Measurements from ENCODE around the gene CCDC106. TPM values are rescaled to one million over a fixed set of nuclear protein-coding genes. Genes with fewer than 3 reads are reported as not detected.

CCDC106 gene
- total RNA-seq, 4 donors from 2014 or later, result 3.7 to 15.1 (median 8.4) TPM

DNA sequence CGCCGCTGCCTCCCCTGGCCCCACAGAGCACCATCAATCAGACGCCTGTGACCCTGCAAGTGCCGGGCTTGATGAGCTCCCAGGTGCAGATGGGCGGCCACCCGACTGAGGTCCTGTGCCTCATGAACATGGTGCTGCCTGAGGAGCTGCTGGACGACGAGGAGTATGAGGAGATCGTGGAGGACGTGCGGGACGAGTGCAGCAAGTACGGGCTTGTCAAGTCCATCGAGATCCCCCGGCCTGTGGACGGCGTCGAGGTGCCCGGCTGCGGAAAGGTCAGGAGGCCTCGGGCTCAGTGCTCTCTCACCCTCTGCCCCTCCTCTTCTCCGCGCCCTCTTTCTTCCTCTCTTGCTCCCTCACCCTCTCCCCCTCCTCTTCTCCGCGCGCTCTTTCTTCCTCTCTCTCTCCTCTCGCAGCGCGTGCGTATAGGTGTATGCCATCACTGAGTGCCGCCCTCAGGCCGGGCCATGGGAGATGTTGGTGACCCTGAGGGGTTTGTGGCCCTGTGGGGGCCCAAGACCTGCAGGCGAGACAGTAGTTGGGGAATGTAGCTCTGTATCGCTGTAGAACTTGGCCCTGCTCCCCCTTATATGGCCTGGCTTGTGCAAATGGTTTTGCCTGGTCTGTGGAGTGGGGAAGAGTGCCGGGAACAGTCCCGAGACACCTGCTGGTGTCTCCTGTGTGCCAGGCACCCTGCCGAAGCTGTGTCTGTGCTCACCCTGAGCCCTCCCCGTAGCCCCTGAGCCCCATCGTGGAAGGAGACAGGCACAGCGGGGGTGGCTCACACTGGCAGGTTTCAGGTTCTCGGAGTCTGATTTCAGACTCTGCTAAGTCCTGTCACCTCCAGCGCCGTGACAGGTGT lies 21.6 kb downstream of the CCDC106 start:
- Histone ChIP-seq H3K27me3 (no peaks in the 10 kb centered on the region), H3K36me3 (peaks cover 0 to 38% (median 18%) of the 10 kb centered on the region in 4 donors), H3K4me1 (peaks cover 4 to 13% (median 7%) of the 10 kb centered on the region in 4 donors), H3K27ac (no peak overlapping the region), H3K4me3 (no peak overlapping the region), H3K9me3 (no peaks in the 10 kb centered on the region)
- intact Hi-C loops (cut with DNase I; ENCODE audit: low total_unique reads) (no loop called here), in situ Hi-C loops (cut with MboI; ENCODE audit: low pct_ligation_motif_present in 1 of 4, low pct_unique_long_range_greater_than_20kb in 1 of 4, low sequenced_read_pairs in 3 of 4) (no loop called here)
- TF ChIP-seq EP300 (IDR thresholded peaks at IDR 0.05; ENCODE audit: low read depth) (no peak), POLR2AphosphoS5 (IDR thresholded peaks at IDR 0.05) (no peak), POLR2A (IDR thresholded peaks at IDR 0.05) (no peak)
- TF ChIP-seq, protein P1, sequence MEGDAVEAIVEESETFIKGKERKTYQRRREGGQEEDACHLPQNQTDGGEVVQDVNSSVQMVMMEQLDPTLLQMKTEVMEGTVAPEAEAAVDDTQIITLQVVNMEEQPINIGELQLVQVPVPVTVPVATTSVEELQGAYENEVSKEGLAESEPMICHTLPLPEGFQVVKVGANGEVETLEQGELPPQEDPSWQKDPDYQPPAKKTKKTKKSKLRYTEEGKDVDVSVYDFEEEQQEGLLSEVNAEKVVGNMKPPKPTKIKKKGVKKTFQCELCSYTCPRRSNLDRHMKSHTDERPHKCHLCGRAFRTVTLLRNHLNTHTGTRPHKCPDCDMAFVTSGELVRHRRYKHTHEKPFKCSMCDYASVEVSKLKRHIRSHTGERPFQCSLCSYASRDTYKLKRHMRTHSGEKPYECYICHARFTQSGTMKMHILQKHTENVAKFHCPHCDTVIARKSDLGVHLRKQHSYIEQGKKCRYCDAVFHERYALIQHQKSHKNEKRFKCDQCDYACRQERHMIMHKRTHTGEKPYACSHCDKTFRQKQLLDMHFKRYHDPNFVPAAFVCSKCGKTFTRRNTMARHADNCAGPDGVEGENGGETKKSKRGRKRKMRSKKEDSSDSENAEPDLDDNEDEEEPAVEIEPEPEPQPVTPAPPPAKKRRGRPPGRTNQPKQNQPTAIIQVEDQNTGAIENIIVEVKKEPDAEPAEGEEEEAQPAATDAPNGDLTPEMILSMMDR (IDR thresholded peaks at IDR 0.05), result no peak
- DNase-seq, result no peak
- 85 to 91% methylated on average over 5 to 43 of the region's 43 CpGs for WGBS, 2 donors (ENCODE audit: low coverage in 1 of 2)

DNA sequence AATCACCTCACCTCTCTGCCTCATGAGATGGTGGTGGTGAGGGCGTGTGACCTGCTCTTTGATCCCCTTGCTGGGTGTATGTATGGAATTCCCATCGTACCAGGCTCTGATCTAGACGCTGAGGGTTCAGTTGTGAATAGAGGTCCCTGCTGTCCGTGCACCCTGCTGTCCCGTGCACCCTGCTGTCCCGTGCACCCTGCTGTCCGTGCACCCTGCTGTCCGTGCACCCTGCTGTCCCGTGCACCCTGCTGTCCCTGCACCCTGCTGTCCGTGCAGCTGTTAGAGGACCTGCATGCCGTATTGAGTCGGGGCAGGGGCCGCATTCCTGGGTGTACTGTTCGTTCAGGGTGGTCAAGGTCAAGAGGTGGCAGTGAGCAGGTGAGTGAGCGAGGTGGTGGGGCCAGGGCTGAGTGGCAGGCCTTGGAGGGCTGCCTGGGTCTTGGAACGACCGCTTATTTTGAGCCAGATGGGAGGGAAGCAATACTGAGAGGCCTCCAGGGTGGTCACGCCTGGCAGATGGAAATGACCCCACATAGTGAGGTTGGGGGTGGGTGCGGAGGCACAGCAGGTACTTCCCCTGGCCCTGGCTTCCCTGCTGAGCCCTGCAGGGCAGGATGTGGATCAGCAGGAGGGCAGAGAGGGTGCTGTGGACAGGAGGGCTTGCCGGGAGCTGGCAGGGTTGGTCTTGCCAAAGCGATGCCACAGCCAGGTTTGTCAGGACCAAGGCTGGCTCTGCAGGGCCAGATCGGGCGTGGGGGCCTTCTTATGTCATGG lies 22.5 kb downstream of the CCDC106 start:
- no peak overlapping the region for H3K27ac ChIP-seq
- DNase-seq, result no peak
- TF ChIP-seq POLR2AphosphoS5 (IDR thresholded peaks at IDR 0.05) (no peak), POLR2A (IDR thresholded peaks at IDR 0.05) (no peak), EP300 (IDR thresholded peaks at IDR 0.05; ENCODE audit: low read depth) (no peak)
- TF ChIP-seq, protein P1 (IDR thresholded peaks at IDR 0.05), result no peak
- no peaks in the 10 kb centered on the region for H3K27me3 ChIP-seq
- 82 to 87% methylated on average over 7 to 23 of the region's 23 CpGs for WGBS, 2 donors (ENCODE audit: low coverage in 1 of 2)
- no peak overlapping the region for H3K4me3 ChIP-seq
- in situ Hi-C loops (cut with MboI; ENCODE audit: low pct_ligation_motif_present in 1 of 4, low pct_unique_long_range_greater_than_20kb in 1 of 4, low sequenced_read_pairs in 3 of 4), result no loop called here
- peaks cover 0 to 36% (median 17%) of the 10 kb centered on the region in 4 donors for H3K36me3 ChIP-seq
- H3K9me3 ChIP-seq, result no peaks in the 10 kb centered on the region
- peaks cover 5 to 14% (median 8%) of the 10 kb centered on the region in 4 donors for H3K4me1 ChIP-seq
- intact Hi-C loops (cut with DNase I; ENCODE audit: low total_unique reads), result no loop called here

DNA sequence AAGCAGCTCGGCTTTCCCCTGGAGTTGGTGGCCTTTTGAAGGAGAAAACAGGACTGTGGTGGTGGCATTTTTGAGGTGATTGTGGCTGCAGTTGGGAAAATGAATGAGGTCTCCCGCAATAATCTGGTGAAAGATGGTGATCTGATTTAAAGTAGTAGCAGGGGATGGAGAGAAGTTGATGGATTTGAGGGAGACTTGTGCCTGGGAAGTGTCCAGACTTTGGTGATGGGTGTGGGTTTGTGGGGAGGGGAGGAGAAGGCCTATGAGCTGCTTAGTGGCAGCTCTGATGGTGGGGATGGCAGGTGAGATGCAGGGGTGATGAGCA lies 23.0 kb downstream of the CCDC106 start:
- in situ Hi-C loops (cut with MboI; ENCODE audit: low pct_ligation_motif_present in 1 of 4, low pct_unique_long_range_greater_than_20kb in 1 of 4, low sequenced_read_pairs in 3 of 4), result no loop called here
- H3K36me3 ChIP-seq, result peaks cover 0 to 36% (median 15%) of the 10 kb centered on the region in 4 donors

DNA sequence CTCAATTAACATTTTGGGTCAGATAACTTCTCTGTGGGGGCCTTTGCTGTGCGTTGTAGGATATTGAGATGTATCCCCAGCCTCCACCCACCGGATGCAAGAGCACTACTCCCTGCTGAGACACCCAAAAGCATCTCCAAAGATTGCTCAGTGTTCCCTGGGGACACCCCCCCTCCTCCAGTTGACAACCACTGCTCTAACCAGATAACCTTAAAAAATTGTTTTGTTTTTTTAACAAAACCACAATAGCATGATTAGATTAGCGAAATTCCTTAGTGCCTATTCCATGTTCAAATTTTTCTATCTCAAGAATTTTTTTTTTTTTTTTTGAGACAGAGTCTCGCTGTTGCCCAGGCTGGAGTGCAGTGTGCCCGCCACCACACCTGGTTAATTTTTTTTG lies 24.4 kb downstream of the CCDC106 start:
- Histone ChIP-seq H3K4me1 (peaks cover 20 to 31% (median 24%) of the 10 kb centered on the region in 4 donors), H3K4me3 (no peak overlapping the region), H3K36me3 (peaks cover 0 to 26% (median 13%) of the 10 kb centered on the region in 4 donors), H3K27ac (no peak overlapping the region), H3K9me3 (no peaks in the 10 kb centered on the region), H3K27me3 (no peaks in the 10 kb centered on the region)
- DNase-seq, result no peak
- TF ChIP-seq POLR2A (IDR thresholded peaks at IDR 0.05), result no peak
- TF ChIP-seq, protein P1 (IDR thresholded peaks at IDR 0.05), result no peak
- no peak for TF ChIP-seq POLR2AphosphoS5 (IDR thresholded peaks at IDR 0.05)
- no peak for TF ChIP-seq EP300 (IDR thresholded peaks at IDR 0.05; ENCODE audit: low read depth)
- in situ Hi-C loops (cut with MboI; ENCODE audit: low pct_ligation_motif_present in 1 of 4, low pct_unique_long_range_greater_than_20kb in 1 of 4, low sequenced_read_pairs in 3 of 4) (no loop called here), intact Hi-C loops (cut with DNase I; ENCODE audit: low total_unique reads) (no loop called here)
- WGBS, 2 donors (ENCODE audit: low coverage in 1 of 2), result 84 to 88% methylated on average over 5 of the region's 5 CpGs

More for the DNA sequence above, 23.0 kb downstream of the CCDC106 start:
- Histone ChIP-seq H3K4me1 (peaks cover 6 to 18% (median 13%) of the 10 kb centered on the region in 4 donors), H3K9me3 (no peaks in the 10 kb centered on the region), H3K27me3 (no peaks in the 10 kb centered on the region), H3K4me3 (no peak overlapping the region), H3K27ac (no peak overlapping the region)
- WGBS, 2 donors (ENCODE audit: low coverage in 1 of 2), result 62% methylated on average over 2 of the region's 2 CpGs; no CpG with 5 or more reads in 1 of the 2 donors
- intact Hi-C loops (cut with DNase I; ENCODE audit: low total_unique reads), result no loop called here
- DNase-seq, result no peak
- TF ChIP-seq POLR2AphosphoS5 (IDR thresholded peaks at IDR 0.05), result no peak

Data from transverse colon (tissue), 4 donors.